SK-N-SH (cell line): ENCODE data around the gene MYMK. TPM values are rescaled to one million over a fixed set of nuclear protein-coding genes. Genes with fewer than 3 reads are reported as not detected.

Experiments
- CTCF ChIA-PET: fragments of 300-600, 350-600 bp; formaldehyde crosslinking; extraction: SDS; loops from one replicate; lab custom pipeline; 2021; lab: Yijun Ruan, JAX
- POLR2A ChIA-PET: fragments of 350-600 bp; sonication (Branson Sonifier 250); formaldehyde crosslinking; extraction: SDS; loops from one replicate; lab custom pipeline; 2020; ENCODE audit warnings: antibody characterized with exemption, inconsistent platforms; lab: Yijun Ruan, JAX
- DNase-seq: peaks from one replicate; pipeline ENCODE4 v3.0.0; 2012
- H2AFZ ChIP-seq: fragments of 200-600 bp; sonication (generic); 2 replicates; pipeline ENCODE4 v1.8.1; 2016; ENCODE audit warnings: antibody characterized with exemption, mild to moderate bottlenecking, low read depth
- H3F3A ChIP-seq: fragments of 200-600 bp; sonication (generic); replicated peaks from 2 replicates; pipeline ENCODE3; 2016; ENCODE audit warnings: antibody characterized with exemption, mild to moderate bottlenecking; ENCODE audit not compliant: insufficient read depth
- H3K27ac ChIP-seq, 2 experiments: fragments of 200-500 bp in 1 of 2; fragments of 200-600 bp in 1 of 2; sonication (Bioruptor generic) in 1 of 2; sonication (generic), shearing (Covaris generic) in 1 of 2; 2 replicates each; pipeline versions ENCODE4 v1.5.1 to v1.6.1; 2014 to 2016; ENCODE audit warnings: low read depth in 2 of 2, inconsistent platforms in 1 of 2, low read length in 1 of 2, mild to moderate bottlenecking in 1 of 2, mixed read lengths in 1 of 2
- H3K27me3 ChIP-seq: fragments of 200-600 bp; sonication (generic), shearing (Covaris generic); 2 replicates; pipeline ENCODE4 v1.6.1; 2016; ENCODE audit warnings: mixed run types; ENCODE audit not compliant: insufficient read depth
- H3K36me3 ChIP-seq, 2 experiments: fragments of 200-500 bp in 1 of 2; fragments of 200-600 bp in 1 of 2; sonication (Bioruptor generic) in 1 of 2; sonication (generic) in 1 of 2; replicated peaks in 1 of 2; 2 replicates each; pipeline versions ENCODE3 to v1.5.1; 2014 to 2016; ENCODE audit warnings: low read length in 1 of 2, mild to moderate bottlenecking in 1 of 2; ENCODE audit not compliant: insufficient read depth in 2 of 2, control insufficient read depth in 1 of 2
- H3K4me1 ChIP-seq, 2 experiments: fragments of 200-500 bp in 1 of 2; fragments of 200-600 bp in 1 of 2; sonication (Bioruptor generic) in 1 of 2; sonication (generic), shearing (Covaris generic) in 1 of 2; 2 replicates each; pipeline versions ENCODE4 v1.5.1 to v1.6.1; 2014 to 2016; ENCODE audit warnings: low read depth in 1 of 2, low read length in 1 of 2, mixed run types in 1 of 2; ENCODE audit not compliant: insufficient read depth in 2 of 2, control insufficient read depth in 1 of 2
- H3K4me2 ChIP-seq: fragments of 200-600 bp; sonication (generic), shearing (Covaris generic); 2 replicates; pipeline ENCODE4 v1.6.1; 2017; ENCODE audit warnings: mixed run types
- H3K4me3 ChIP-seq, 2 experiments: fragments of 200-500 bp in 1 of 2; fragments of 200-600 bp in 1 of 2; sonication (Bioruptor generic) in 1 of 2; sonication (generic), shearing (Covaris generic) in 1 of 2; 2 replicates each; pipeline versions ENCODE4 v1.5.1 to v1.8.1; 2014 to 2016; ENCODE audit warnings: low read depth in 2 of 2, inconsistent platforms in 1 of 2, low read length in 1 of 2, mild to moderate bottlenecking in 1 of 2, mixed read lengths in 1 of 2, moderate library complexity in 1 of 2
- H3K79me2 ChIP-seq: fragments of 200-600 bp; sonication (generic); 2 replicates; pipeline ENCODE4 v1.8.1; 2017; ENCODE audit warnings: mild to moderate bottlenecking; ENCODE audit not compliant: insufficient read depth
- H3K9ac ChIP-seq: fragments of 200-600 bp; sonication (generic); 2 replicates; pipeline ENCODE4 v1.6.1; 2017; ENCODE audit warnings: mixed run types
- H3K9me2 ChIP-seq: fragments of 200-600 bp; sonication (generic); 2 replicates; pipeline ENCODE4 v1.6.1; 2017; ENCODE audit warnings: mixed run types
- H3K9me3 ChIP-seq: fragments of 200-600 bp; sonication (generic); 2 replicates; pipeline ENCODE4 v1.6.1; 2017; ENCODE audit warnings: mixed run types, mild to moderate bottlenecking, moderate library complexity
- H4K20me1 ChIP-seq: fragments of 200-600 bp; sonication (generic); 2 replicates; pipeline ENCODE4 v1.6.1; 2017; ENCODE audit warnings: mild to moderate bottlenecking, mixed run types; ENCODE audit not compliant: insufficient read depth
- EZH2phosphoT487 ChIP-seq: fragments of 200-600 bp; sonication (generic); IDR thresholded peaks from 2 replicates; pipeline ENCODE4 v1.6.1; 2017; ENCODE audit warnings: low read depth, mixed run types, mild to moderate bottlenecking, antibody characterized with exemption, moderate library complexity, borderline replicate concordance
- MEF2A ChIP-seq: IDR thresholded peaks from 2 replicates; pipeline ENCODE4 v1.4.0; 2012; ENCODE audit warnings: low read depth, borderline replicate concordance
- MXI1 ChIP-seq: IDR thresholded peaks from 2 replicates; pipeline ENCODE4 v1.6.1; 2012; ENCODE audit warnings: mild to moderate bottlenecking, low read depth, low read length, improper control_type of control experiment
- NFIC ChIP-seq: IDR thresholded peaks from 2 replicates; pipeline ENCODE4 v1.4.0; 2012; ENCODE audit warnings: borderline replicate concordance
- NRF1 ChIP-seq: IDR thresholded peaks from 2 replicates; pipeline ENCODE4 v1.6.1; 2012; ENCODE audit warnings: low read depth, mild to moderate bottlenecking, low read length
- POLR2AphosphoS5 ChIP-seq: IDR thresholded peaks from 2 replicates; pipeline ENCODE4 v1.6.1; 2012; ENCODE audit warnings: low read depth, low read length
- RXRA ChIP-seq: IDR thresholded peaks from 2 replicates; pipeline ENCODE4 v1.4.0; 2012; ENCODE audit warnings: low read depth, mild to moderate bottlenecking, borderline replicate concordance
- TAF1 ChIP-seq: IDR thresholded peaks from 2 replicates; pipeline ENCODE4 v1.6.1; 2012; ENCODE audit warnings: low read depth, mild to moderate bottlenecking, low read length, moderate library complexity, borderline replicate concordance
- whole genome bisulfite sequencing: methylation state at CpG from one replicate; pipeline ENCODE4 v1.1.6; 2017; ENCODE audit warnings: low lambda C conversion rate; 5-methylcytosine and 5-hydroxymethylcytosine counted together
- polyA plus RNA-seq, 3 experiments: library from polyadenylated mRNA; depleted of rRNA; stranded (reverse); fragments of >200 nt; gene quantifications; 2 replicates each; pipeline ENCODE4 v1.2.3, GENCODE V29; 2012
- TF ChIP-seq, protein P1 (sequence below): IDR thresholded peaks from 2 replicates; pipeline ENCODE4 v1.6.1; 2012; ENCODE audit warnings: mild to moderate bottlenecking, low read depth, low read length, moderate library complexity
- TF ChIP-seq, protein P2 (sequence below): fragments of 150-350 bp; IDR thresholded peaks from 2 replicates; pipeline ENCODE4 v1.6.1; 2017; ENCODE audit warnings: antibody characterized with exemption, low read length, low read depth, borderline replicate concordance
- TF ChIP-seq, protein P3 (sequence below): fragments of 150-350 bp; IDR thresholded peaks from 2 replicates; pipeline ENCODE4 v1.6.1; 2016; ENCODE audit warnings: mild to moderate bottlenecking, low read depth, low read length

The MYMK gene
- polyA plus RNA-seq, 1 of the 3 experiments (the other 2 are of a cell fraction), result not detected

DNA sequence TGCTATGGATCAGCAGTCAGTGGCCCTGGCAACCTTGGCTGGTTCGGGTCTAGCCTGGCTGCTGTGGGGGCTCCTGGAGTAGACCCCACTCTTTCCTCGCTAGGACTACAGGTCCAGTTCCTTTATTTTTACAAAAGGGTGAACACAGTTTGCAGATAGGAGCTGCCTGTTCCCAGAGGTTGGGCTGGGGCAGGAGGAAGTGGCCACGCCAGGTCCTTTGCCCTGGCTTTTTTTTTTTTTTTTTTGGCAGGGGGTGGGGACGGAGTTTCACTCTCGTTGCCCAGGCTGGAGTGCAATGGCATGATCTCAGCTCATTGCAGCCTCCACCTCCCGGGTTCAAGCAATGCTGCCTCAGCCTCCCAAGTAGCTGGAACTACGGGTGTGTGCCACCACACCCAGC is 53.8 kb downstream of the MYMK start (continued):
- TF ChIP-seq, protein P1, sequence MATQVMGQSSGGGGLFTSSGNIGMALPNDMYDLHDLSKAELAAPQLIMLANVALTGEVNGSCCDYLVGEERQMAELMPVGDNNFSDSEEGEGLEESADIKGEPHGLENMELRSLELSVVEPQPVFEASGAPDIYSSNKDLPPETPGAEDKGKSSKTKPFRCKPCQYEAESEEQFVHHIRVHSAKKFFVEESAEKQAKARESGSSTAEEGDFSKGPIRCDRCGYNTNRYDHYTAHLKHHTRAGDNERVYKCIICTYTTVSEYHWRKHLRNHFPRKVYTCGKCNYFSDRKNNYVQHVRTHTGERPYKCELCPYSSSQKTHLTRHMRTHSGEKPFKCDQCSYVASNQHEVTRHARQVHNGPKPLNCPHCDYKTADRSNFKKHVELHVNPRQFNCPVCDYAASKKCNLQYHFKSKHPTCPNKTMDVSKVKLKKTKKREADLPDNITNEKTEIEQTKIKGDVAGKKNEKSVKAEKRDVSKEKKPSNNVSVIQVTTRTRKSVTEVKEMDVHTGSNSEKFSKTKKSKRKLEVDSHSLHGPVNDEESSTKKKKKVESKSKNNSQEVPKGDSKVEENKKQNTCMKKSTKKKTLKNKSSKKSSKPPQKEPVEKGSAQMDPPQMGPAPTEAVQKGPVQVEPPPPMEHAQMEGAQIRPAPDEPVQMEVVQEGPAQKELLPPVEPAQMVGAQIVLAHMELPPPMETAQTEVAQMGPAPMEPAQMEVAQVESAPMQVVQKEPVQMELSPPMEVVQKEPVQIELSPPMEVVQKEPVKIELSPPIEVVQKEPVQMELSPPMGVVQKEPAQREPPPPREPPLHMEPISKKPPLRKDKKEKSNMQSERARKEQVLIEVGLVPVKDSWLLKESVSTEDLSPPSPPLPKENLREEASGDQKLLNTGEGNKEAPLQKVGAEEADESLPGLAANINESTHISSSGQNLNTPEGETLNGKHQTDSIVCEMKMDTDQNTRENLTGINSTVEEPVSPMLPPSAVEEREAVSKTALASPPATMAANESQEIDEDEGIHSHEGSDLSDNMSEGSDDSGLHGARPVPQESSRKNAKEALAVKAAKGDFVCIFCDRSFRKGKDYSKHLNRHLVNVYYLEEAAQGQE, result no peak
- TF ChIP-seq MXI1 (no peak), TAF1 (no peak)
- TF ChIP-seq, protein P2, sequence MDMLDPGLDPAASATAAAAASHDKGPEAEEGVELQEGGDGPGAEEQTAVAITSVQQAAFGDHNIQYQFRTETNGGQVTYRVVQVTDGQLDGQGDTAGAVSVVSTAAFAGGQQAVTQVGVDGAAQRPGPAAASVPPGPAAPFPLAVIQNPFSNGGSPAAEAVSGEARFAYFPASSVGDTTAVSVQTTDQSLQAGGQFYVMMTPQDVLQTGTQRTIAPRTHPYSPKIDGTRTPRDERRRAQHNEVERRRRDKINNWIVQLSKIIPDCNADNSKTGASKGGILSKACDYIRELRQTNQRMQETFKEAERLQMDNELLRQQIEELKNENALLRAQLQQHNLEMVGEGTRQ, result no peak
- TF ChIP-seq, all 33 proteins: peak for 0

DNA sequence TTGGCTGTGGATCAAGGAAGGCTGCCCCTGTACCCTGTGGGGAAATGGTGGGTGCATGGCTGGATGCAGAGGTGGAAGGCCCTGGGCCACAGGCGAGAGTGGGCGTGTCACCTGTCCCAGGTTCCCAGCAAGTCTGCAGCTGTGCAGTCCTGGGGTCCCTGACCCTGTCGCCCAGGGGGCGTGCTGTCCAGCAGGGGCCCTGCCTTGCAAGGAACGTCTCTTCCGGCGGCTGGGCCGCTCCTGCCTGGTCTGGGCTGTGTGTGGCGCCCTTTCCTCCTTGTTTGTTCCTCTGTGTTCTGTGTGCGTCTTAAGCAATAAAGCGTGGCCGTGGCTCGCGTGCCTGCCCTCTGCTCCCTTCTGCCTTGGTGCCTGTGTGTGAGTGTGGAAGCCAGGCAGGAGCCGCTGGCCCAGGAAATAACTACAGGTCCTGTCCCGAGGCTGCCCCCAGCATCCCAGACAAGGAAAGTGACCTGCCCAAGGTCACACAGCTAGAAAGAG is 54.3 kb downstream of the MYMK start:
- Histone ChIP-seq H3K79me2 (no peaks in the 10 kb centered on the region), H3K4me3 (no peak overlapping the region), H3K9ac (no peak overlapping the region), H3K9me3 (no peaks in the 10 kb centered on the region), H3K27me3 (no peaks in the 10 kb centered on the region), H2AFZ (no peak overlapping the region), H4K20me1 (no peaks in the 10 kb centered on the region), H3K4me2 (no peak overlapping the region), H3K4me1 (peaks cover 0 to 7% of the 10 kb centered on the region in 2 experiments; a peak in 1 of 4 replicates), H3K36me3 (peaks cover 0 to 23% of the 10 kb centered on the region in 2 experiments), H3K9me2 (no peaks in the 10 kb centered on the region), H3F3A (peaks cover 9% of the 10 kb centered on the region), H3K27ac (no peak overlapping the region)
- CTCF ChIA-PET, result no interaction called here
- POLR2A ChIA-PET, result interaction anchor here (2.0 kb wide), 1 partner anchor 8 kb away, joined by 8 read pairs; the partner anchor contains the start of gene SLC2A6
- DNase-seq, result no peak
- WGBS, result 87% methylated on average over 7 of the region's 16 CpGs
- TF ChIP-seq NRF1 (no peak), EZH2phosphoT487 (no peak), RXRA (no peak), POLR2AphosphoS5 (no peak), MEF2A (no peak), TAF1 (no peak), NFIC (no peak)
- TF ChIP-seq, protein P3, sequence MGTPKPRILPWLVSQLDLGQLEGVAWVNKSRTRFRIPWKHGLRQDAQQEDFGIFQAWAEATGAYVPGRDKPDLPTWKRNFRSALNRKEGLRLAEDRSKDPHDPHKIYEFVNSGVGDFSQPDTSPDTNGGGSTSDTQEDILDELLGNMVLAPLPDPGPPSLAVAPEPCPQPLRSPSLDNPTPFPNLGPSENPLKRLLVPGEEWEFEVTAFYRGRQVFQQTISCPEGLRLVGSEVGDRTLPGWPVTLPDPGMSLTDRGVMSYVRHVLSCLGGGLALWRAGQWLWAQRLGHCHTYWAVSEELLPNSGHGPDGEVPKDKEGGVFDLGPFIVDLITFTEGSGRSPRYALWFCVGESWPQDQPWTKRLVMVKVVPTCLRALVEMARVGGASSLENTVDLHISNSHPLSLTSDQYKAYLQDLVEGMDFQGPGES, result no peak
